CD4-positive, alpha-beta T cell (primary cell): Measurements from ENCODE around the gene EPB41L4B. TPM values are rescaled to one million over a fixed set of nuclear protein-coding genes. Genes with fewer than 3 reads are reported as not detected.

Experiments used
- ATAC-seq: fragments of 200-7000 bp; cut with Tn5 transposase; one replicate; pipeline ENCODE4 v1.10.0; 2022; ENCODE audit warnings: mild to moderate bottlenecking; ENCODE audit not compliant: poor library complexity
- CTCF ChIA-PET: fragments of 350-600 bp; sonication (Branson Sonifier 250); formaldehyde crosslinking; loops from one replicate; lab custom pipeline; 2021; ENCODE audit warnings: antibody characterized with exemption, inconsistent platforms; lab: Charles Lee
- POLR2A ChIA-PET: fragments of 350-600 bp; sonication (Branson Sonifier 250); formaldehyde crosslinking; loops from one replicate; lab custom pipeline; 2021; ENCODE audit warnings: antibody characterized with exemption, inconsistent platforms; lab: Charles Lee
- DNase-seq, 14 experiments: peaks; one replicate each; pipeline ENCODE4 v3.0.0-alpha.2; 2013 to 2020; ENCODE audit warnings: mixed read lengths in 2 of 14
- H3K27ac ChIP-seq, 2 donors: one replicate each; pipeline versions ENCODE4 v1.5.1 to v1.7.0; 2013; ENCODE audit warnings: low read length in 2 of 2, low read depth in 1 of 2, mild to moderate bottlenecking in 1 of 2
- H3K27me3 ChIP-seq, 2 experiments: 1 replicate in 1 of 2; 2 replicates in 1 of 2; pipeline versions ENCODE4 v1.6.1 to v1.7.0; 2013; ENCODE audit warnings: low read length in 2 of 2, control low read depth in 1 of 2, mild to moderate bottlenecking in 1 of 2, moderate library complexity in 1 of 2; ENCODE audit not compliant: insufficient read depth in 2 of 2, control insufficient read depth in 1 of 2
- H3K36me3 ChIP-seq: one replicate; pipeline ENCODE4 v1.6.1; 2013; ENCODE audit warnings: low read length, control low read depth; ENCODE audit not compliant: insufficient read depth
- H3K4me1 ChIP-seq: one replicate; pipeline ENCODE4 v1.6.1; 2013; ENCODE audit warnings: low read length, control low read depth; ENCODE audit not compliant: insufficient read depth
- H3K4me3 ChIP-seq: one replicate; pipeline ENCODE4 v1.5.1; 2013; ENCODE audit warnings: mild to moderate bottlenecking, low read length, moderate library complexity
- H3K9me3 ChIP-seq, 2 experiments: 1 replicate in 1 of 2; 2 replicates in 1 of 2; pipeline versions ENCODE4 v1.6.1 to v1.7.0; 2013; ENCODE audit warnings: low read length in 2 of 2, mild to moderate bottlenecking in 2 of 2, control low read depth in 1 of 2, moderate library complexity in 1 of 2; ENCODE audit not compliant: control insufficient read depth in 1 of 2, insufficient read depth in 1 of 2
- H3K27ac Mint-ChIP-seq: one replicate; pipeline ENCODE4 v1.8.0; 2020; ENCODE audit warnings: mixed read lengths
- H3K27me3 Mint-ChIP-seq: one replicate; pipeline ENCODE4 v1.8.0; 2021; ENCODE audit warnings: mixed read lengths
- H3K36me3 Mint-ChIP-seq: one replicate; pipeline ENCODE4 v1.8.0; 2021; ENCODE audit warnings: low read depth, mixed read lengths
- H3K4me1 Mint-ChIP-seq: one replicate; pipeline ENCODE4 v1.8.0; 2021; ENCODE audit warnings: low read depth, mixed read lengths
- H3K4me3 Mint-ChIP-seq: one replicate; pipeline ENCODE4 v1.8.0; 2020; ENCODE audit warnings: mild to moderate bottlenecking, mixed read lengths
- H3K9me3 Mint-ChIP-seq: one replicate; pipeline ENCODE4 v1.8.0; 2020; ENCODE audit warnings: mixed read lengths
- CTCF ChIP-seq: fragments of 200-600 bp; IDR thresholded peaks from one replicate; pipeline ENCODE4 v1.8.0; 2022; ENCODE audit warnings: antibody characterized with exemption, mild to moderate bottlenecking
- intact Hi-C, 2 experiments: fragments of 100-400 bp; cut with DNase I in 1 of 2; cut with micrococcal nuclease in 1 of 2; formaldehyde crosslinking; loops; one replicate each; pipeline versions ENCODE4 v1.15.1 to v1.9.0; 2023 to 2025; cut with DNase I, micrococcal nuclease
- total RNA-seq, 174 experiments: library from RNA in 2 of 174; stranded (reverse) in 2 of 174; gene quantifications; one replicate each; pipeline ENCODE4 v1.2.3 and lab custom pipeline; 2021 to 2026

EPB41L4B gene
- total RNA-seq, 2 experiments from 2014 or later, result not detected

- no peak for DNase-seq
- CTCF ChIA-PET, result no interaction called here
Observed at GRCh38 chr9:109252291-109252690, 68.6 kb downstream of the EPB41L4B start.

GRCh38 chr9:109251776-109252106 is 69.1 kb downstream of the EPB41L4B start:
- intact Hi-C loops, result no loop called here
- ChIA-PET POLR2A (no interaction called here), CTCF (no interaction called here)
- H3K4me3 ChIP-seq, result no peak overlapping the region
- Mint-ChIP-seq H3K4me1 (no peaks in the 10 kb centered on the region), H3K27ac (no peak overlapping the region), H3K27me3 (peaks cover 5% of the 10 kb centered on the region), H3K4me3 (no peak overlapping the region), H3K9me3 (no peaks in the 10 kb centered on the region), H3K36me3 (no peaks in the 10 kb centered on the region)
- H3K36me3 ChIP-seq, result no peaks in the 10 kb centered on the region
- no peak for TF ChIP-seq CTCF
- no peak for ATAC-seq
- H3K27me3 ChIP-seq, result no peaks in the 10 kb centered on the region
- H3K27ac ChIP-seq, result no peak overlapping the region
- H3K9me3 ChIP-seq, result no peaks in the 10 kb centered on the region
- no peak for DNase-seq
- H3K4me1 ChIP-seq, result no peaks in the 10 kb centered on the region

More at GRCh38 chr9:109252291-109252690, 68.6 kb downstream of the EPB41L4B start:
- Mint-ChIP-seq H3K27me3 (peaks cover 9% of the 10 kb centered on the region), H3K4me3 (no peak overlapping the region), H3K36me3 (no peaks in the 10 kb centered on the region), H3K9me3 (no peaks in the 10 kb centered on the region), H3K27ac (no peak overlapping the region), H3K4me1 (no peaks in the 10 kb centered on the region)
- TF ChIP-seq CTCF, result no peak
- no peak overlapping the region for H3K27ac ChIP-seq
- H3K4me1 ChIP-seq, result no peaks in the 10 kb centered on the region
- POLR2A ChIA-PET, result no interaction called here
- H3K4me3 ChIP-seq, result no peak overlapping the region
- H3K9me3 ChIP-seq, result no peaks in the 10 kb centered on the region
- no peaks in the 10 kb centered on the region for H3K36me3 ChIP-seq
- no peak for ATAC-seq
- intact Hi-C loops, result no loop called here
- H3K27me3 ChIP-seq, result no peaks in the 10 kb centered on the region

DNA sequence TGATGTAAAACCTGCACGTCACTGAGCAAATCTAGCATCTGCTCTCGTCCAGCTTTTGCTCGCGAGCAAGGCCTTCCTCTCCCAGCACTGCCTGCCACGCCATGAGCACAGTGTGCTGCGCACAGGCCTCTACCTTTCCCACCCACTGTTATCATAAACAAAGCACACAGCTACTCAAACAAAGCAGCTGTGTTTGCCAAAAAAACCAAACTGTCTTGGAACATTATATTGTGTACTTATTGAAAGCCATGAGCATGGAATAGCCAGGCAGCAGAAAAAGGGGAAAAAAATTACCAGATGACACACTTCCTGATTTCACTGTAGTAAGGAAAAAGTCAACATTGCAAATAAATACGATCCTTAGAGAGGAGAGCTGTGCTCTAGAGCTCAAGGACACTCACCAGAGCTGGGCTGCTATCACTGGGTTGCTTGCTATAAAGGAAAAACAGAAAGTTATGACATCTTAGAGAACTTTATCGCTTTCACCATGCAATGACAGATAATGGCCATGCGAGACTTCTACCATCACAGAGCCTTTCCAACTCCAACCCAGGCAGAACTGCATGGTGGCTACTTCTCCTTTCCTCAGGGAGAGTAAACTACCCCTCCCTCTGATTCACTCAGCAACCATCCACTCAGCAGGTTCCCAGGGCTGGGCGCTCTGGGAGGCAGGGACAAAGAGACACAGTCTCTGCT is 69.6 kb downstream of the EPB41L4B start:
- Mint-ChIP-seq H3K4me1 (no peaks in the 10 kb centered on the region), H3K9me3 (no peaks in the 10 kb centered on the region), H3K27me3 (peaks cover 5% of the 10 kb centered on the region), H3K27ac (no peak overlapping the region), H3K4me3 (no peak overlapping the region), H3K36me3 (no peaks in the 10 kb centered on the region)
- H3K9me3 ChIP-seq, result no peaks in the 10 kb centered on the region
- no peaks in the 10 kb centered on the region for H3K36me3 ChIP-seq
- no peak for DNase-seq
- intact Hi-C loops, result no loop called here
- no peaks in the 10 kb centered on the region for H3K4me1 ChIP-seq
- POLR2A ChIA-PET, result no interaction called here
- no peak overlapping the region for H3K4me3 ChIP-seq
- CTCF ChIA-PET, result no interaction called here
- no peaks in the 10 kb centered on the region for H3K27me3 ChIP-seq
- no peak for TF ChIP-seq CTCF
- H3K27ac ChIP-seq, result no peak overlapping the region
- no peak for ATAC-seq
